ENCODE data around the gene SEMA4D. TPM values are rescaled to one million over a fixed set of nuclear protein-coding genes. Genes with fewer than 3 reads are reported as not detected.
A peak's percentile ranks its signal among the peaks of the same experiment; 100 is the strongest.
"Not testable (repeated sequence)": the region's sequence is repeated elsewhere in the genome, so short reads cannot be mapped to it uniquely, and the experiment has no call there.

Gene SEMA4D
- total RNA-seq, 2 experiments from 2014 or later = 334 to 336 TPM

DNA sequence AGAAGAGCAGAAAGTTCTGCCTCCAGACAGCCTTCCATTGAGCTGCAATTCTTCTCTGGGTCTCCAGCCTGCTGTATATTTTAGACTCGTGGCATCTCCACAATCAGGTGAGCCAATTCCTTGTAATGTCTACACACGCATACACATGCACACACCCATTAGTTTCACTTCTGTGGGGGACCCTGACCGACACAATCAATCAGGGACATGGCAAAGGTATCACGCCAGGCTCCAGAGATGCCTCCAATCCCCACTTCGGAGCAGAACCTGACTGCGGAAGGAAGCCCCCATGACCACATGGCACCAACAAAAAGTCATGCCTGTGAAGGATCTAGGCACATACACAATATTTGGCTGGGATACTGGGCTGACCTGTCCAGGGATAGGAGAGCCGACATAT, 21.4 kb downstream of the SEMA4D start:
- Mint-ChIP-seq H3K27ac (peak overlapping the region; percentile 92), H3K9me3 (peaks cover 6% of the 10 kb centered on the region), H3K4me3 (peak overlapping the region; percentile 75), H3K36me3 (ENCODE audit: low read depth) (peaks cover 88% of the 10 kb centered on the region), H3K4me1 (peaks cover 90% of the 10 kb centered on the region), H3K27me3 (no peaks in the 10 kb centered on the region)
- ChIA-PET POLR2A (no interaction called here), CTCF (no interaction called here)
- no peak for DNase-seq

DNA sequence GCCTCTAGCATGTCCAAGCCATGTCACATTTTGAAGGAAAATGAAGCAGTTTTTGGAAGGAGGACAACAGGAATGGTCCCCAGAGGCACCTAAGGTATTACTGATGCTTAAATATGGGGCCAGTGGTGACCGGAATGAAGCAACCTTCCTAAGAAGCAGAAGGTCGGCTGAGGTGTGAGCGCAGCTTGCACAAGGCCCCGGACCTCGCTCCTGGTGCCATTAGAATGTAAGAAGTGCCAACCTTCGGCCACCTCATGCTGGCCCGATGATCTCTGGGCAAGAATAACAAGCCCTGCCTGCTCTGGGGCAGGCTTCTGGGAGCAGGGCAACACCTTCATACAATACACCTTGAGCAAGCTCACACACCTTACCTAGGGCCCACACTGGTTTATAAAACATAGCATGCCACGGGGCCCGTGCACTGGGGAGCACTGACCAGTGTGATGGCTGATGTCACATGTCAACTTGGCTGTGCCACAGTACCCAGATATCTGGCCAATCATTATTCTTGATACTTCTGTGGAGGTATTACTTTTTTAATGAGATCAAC, 21.9 kb downstream of the SEMA4D start:
- Mint-ChIP-seq H3K27ac (peak overlapping the region; percentile 92), H3K27me3 (no peaks in the 10 kb centered on the region), H3K4me1 (peaks cover 88% of the 10 kb centered on the region), H3K4me3 (no peak overlapping the region), H3K9me3 (peaks cover 6% of the 10 kb centered on the region), H3K36me3 (ENCODE audit: low read depth) (peaks cover 87% of the 10 kb centered on the region)
- ChIA-PET CTCF (no interaction called here), POLR2A (no interaction called here)
- no peak for DNase-seq

DNA sequence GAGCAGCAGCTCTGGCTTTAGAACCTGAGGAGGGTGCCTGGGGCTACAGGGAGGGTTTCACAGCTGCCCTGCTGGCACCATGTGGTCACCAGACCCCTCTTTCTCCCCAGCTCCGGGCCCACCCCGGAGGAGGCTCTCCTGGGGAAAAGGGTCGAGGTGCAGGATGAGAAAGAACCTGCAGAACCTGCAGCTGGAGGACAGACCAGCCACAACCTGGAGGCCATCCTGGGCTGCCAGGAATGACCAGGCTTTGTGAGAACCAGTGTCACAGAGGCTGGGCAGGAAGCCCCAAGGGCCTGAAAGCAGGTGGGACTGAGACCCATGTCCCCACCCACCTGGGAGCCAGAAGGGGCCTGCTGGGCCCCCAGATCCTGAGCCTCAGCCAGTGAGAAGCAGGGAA, 23.0 kb downstream of the SEMA4D start:
- no peaks in the 10 kb centered on the region for H3K27me3 Mint-ChIP-seq
- ChIA-PET CTCF (interaction anchor here (1.1 kb wide), 2 partner anchors 18 to 74 kb away, joined by 4 to 6 read pairs; no protein-coding TSS in a partner anchor), POLR2A (no interaction called here)
- no peak for DNase-seq
- H3K36me3 Mint-ChIP-seq (ENCODE audit: low read depth) = peaks cover 92% of the 10 kb centered on the region
- H3K4me1 Mint-ChIP-seq = peaks cover 94% of the 10 kb centered on the region
- H3K27ac Mint-ChIP-seq = peak overlapping the region; percentile 75
- peaks cover 6% of the 10 kb centered on the region for H3K9me3 Mint-ChIP-seq
- H3K4me3 Mint-ChIP-seq = no peak overlapping the region

DNA sequence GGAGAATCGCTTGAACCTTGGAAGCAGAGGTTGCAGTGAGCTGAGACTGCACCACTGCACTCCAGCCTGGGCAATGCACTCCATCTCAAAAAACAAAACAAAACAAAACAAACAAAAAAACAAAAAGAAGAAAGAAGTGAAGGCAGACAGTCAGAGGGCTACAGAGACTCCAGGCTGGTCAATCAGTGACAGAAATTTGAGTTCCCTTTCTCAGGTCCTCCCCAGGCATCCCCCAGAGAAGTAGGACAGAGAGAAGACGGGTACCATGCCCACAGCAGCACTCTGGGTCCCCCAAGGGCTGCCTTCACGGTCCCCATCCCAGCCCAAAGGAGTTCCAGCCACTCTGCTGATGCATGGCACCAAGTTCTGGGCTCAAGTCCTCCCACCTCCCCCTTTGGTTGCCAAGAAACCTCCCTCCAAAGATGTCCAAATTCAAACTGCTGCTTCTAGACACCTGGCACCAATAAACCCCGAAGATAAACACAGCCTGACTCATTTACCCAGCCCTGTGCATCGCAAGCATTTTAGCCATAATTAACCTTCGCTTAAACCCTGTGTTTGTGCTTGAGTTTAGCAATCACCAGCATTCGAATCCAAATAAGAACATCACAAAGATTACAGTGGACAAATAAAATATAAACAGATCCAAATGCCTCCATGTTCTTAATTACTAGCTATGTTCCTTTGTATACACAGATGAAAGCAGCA, 24.0 kb downstream of the SEMA4D start:
- Mint-ChIP-seq H3K36me3 (ENCODE audit: low read depth) (peaks cover 92% of the 10 kb centered on the region), H3K9me3 (no peaks in the 10 kb centered on the region), H3K27ac (peak overlapping the region; percentile 75), H3K4me1 (peaks cover 94% of the 10 kb centered on the region), H3K27me3 (no peaks in the 10 kb centered on the region), H3K4me3 (no peak overlapping the region)
- POLR2A ChIA-PET = no interaction called here
- no peak for DNase-seq
- CTCF ChIA-PET = interaction anchor here (1.0 to 1.3 kb wide), 5 partner anchors 9 to 75 kb away, joined by 3 to 6 read pairs (median 4); no protein-coding TSS in a partner anchor

DNA sequence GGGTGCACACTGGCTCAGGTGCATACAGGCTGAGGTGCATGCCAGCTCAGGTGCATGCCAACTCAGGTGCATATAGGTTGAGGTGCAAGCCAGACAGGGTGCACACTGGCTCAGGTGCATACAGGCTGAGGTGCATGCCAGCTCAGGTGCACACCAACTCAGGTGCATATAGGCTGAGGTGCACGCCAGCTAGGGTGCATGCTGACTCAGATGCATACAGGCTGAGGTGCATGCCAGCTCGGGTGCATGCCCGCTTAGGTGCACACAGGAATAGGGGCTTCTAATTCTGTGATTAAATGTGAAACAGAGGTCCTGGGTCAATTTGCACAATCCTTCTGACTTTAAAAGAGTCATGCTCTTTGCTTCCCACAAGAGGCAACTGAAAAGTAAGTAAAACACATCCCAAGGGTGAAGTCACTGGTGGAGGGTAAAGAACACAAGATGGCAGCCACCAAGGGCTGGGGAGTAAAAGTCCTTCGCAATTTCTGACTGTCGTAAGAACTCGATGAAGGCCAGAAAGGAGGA, 26.1 kb downstream of the SEMA4D start:
- H3K4me3 Mint-ChIP-seq, POLR2A ChIA-PET, DNase-seq, H3K27me3 Mint-ChIP-seq, H3K9me3 Mint-ChIP-seq: not testable (repeated sequence)
- H3K27ac Mint-ChIP-seq = peak overlapping the region; percentile 81
- peaks cover 94% of the 10 kb centered on the region for H3K4me1 Mint-ChIP-seq
- H3K36me3 Mint-ChIP-seq (ENCODE audit: low read depth) = peaks cover 89% of the 10 kb centered on the region
- CTCF ChIA-PET = interaction anchor here (0.8 to 2.4 kb wide), 4 partner anchors 9 to 16 kb away, joined by 3 to 8 read pairs (median 4); no protein-coding TSS in a partner anchor

DNA sequence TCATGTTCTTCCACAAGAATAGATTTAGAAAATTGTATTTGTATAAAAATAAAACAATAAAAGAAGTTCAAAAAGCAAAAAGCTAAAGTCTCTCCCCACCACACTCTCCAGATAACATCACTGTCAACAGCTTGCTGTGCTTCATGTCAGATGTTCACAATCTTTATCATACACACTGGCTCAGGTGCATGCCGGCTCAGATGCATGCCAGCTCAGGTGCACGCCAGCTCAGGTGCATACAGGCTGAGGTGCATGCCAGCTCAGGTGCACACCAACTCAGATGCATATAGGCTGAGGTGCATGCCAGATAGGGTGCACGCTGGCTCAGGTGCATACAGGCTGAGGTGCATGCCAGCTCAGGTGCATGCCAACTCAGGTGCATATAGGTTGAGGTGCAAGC, 26.5 kb downstream of the SEMA4D start:
- ChIA-PET POLR2A (no interaction called here), CTCF (interaction anchor here (0.8 to 2.4 kb wide), 5 partner anchors 10 to 78 kb away, joined by 3 to 8 read pairs (median 4); no protein-coding TSS in a partner anchor)
- peaks cover 89% of the 10 kb centered on the region for H3K36me3 Mint-ChIP-seq (ENCODE audit: low read depth)

DNA sequence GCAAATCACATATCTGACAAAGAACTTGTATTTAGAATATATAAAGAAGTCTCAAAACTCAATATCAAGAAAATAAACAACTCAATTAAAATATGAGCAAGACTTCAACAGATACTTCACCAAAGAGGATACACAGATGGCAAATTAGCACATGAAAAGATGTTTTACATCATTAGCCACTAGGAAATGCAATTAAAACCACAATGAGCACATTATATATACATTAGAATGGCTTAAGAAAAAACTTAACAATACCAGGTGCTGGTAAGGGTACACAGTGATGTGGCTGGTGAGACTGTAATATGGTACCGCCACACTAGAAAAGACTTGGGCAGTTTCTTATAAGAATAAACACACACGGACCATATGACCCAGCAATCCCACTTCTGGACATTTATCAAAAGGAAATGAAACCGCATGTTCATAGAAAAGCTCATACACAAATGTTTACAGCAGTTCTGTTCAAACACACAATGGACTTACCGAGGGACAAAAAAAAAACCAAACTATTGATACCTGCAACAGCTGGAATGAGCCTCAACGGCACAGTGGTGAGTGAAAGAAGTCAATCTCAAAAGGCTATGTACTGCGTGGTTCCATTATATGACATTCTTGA, 27.6 kb downstream of the SEMA4D start:
- Mint-ChIP-seq H3K27me3 (no peaks in the 10 kb centered on the region), H3K27ac (peak overlapping the region; percentile 94), H3K9me3 (no peaks in the 10 kb centered on the region), H3K36me3 (ENCODE audit: low read depth) (peaks cover 89% of the 10 kb centered on the region), H3K4me1 (peaks cover 94% of the 10 kb centered on the region), H3K4me3 (peak overlapping the region; percentile 56)
- CTCF ChIA-PET = interaction anchor here (0.8 to 2.4 kb wide), 5 partner anchors 11 to 85 kb away, joined by 3 to 8 read pairs (median 4); no protein-coding TSS in a partner anchor
- POLR2A ChIA-PET = no interaction called here
- no peak for DNase-seq

More for the DNA sequence above, 26.5 kb downstream of the SEMA4D start:
- H3K9me3 Mint-ChIP-seq = no peaks in the 10 kb centered on the region
- no peaks in the 10 kb centered on the region for H3K27me3 Mint-ChIP-seq
- H3K27ac Mint-ChIP-seq = peak overlapping the region; percentile 94
- no peak for DNase-seq
- H3K4me1 Mint-ChIP-seq = peaks cover 94% of the 10 kb centered on the region
- H3K4me3 Mint-ChIP-seq = no peak overlapping the region

DNA sequence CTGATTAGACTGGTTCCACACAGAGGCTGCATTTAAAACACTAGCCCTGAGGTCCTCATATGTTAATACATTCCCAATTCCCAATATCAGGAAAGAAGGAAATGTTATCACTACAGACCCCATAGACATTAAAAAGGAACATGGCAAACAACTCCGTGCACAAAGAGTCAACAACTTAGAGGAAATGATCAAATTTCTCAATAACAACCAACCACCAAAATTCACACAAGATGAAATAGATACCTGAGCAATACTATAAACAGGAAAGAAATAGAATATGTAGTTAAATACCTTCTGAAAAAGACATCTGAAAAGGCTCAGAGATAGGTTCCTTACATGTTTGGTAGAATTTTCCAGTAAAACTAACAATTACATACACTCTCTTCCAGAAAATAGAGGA, 28.9 kb downstream of the SEMA4D start:
- H3K27ac Mint-ChIP-seq = peak overlapping the region; percentile 94
- H3K36me3 Mint-ChIP-seq (ENCODE audit: low read depth) = peaks cover 91% of the 10 kb centered on the region
- no peaks in the 10 kb centered on the region for H3K27me3 Mint-ChIP-seq
- H3K4me1 Mint-ChIP-seq = peaks cover 98% of the 10 kb centered on the region
- no peak for DNase-seq
- CTCF ChIA-PET = interaction anchor here (1.2 kb wide), 1 partner anchor 10 kb away, joined by 3 read pairs; no protein-coding TSS in a partner anchor
- POLR2A ChIA-PET = no interaction called here
- no peaks in the 10 kb centered on the region for H3K9me3 Mint-ChIP-seq
- H3K4me3 Mint-ChIP-seq = peak overlapping the region; percentile 56

DNA sequence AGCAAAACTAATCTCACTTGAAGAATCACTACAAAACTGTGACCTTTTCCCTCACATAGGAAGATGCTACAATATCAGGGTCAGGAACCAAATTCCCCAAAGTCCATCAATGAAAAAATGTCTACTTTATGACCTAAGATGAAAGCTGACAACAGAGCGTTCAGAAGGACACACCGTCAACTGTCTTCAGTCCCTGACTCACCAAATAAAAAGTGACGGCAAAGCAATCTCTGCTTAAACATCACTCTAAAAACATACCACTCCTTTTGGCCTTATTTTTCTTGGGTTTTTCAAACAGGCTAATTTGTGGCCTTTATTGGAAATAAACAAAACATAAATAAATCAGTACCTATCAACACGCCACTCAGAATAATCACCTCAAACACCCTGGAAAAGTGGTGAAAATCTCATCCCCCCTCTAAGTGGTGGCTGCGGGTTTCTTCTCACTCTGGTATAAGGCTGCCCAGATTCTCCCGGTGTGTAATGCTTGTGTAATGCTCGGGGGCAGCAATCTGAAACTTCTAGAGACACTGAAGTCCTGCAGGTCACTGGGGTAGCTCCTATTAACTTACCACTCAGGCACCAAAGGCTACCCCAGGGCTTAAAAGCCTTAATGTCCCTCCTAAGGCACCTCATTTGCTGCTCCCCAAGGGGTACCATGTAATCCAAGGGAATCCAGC, 29.5 kb downstream of the SEMA4D start:
- DNase-seq = no peak
- POLR2A ChIA-PET = no interaction called here
- peaks cover 89% of the 10 kb centered on the region for H3K36me3 Mint-ChIP-seq (ENCODE audit: low read depth)
- CTCF ChIA-PET = interaction anchor here (0.7 to 1.2 kb wide), 3 partner anchors 10 to 28 kb away, joined by 3 read pairs; no protein-coding TSS in a partner anchor
- no peaks in the 10 kb centered on the region for H3K27me3 Mint-ChIP-seq
- peak overlapping the region; percentile 94 for H3K27ac Mint-ChIP-seq
- H3K4me1 Mint-ChIP-seq = peaks cover 97% of the 10 kb centered on the region
- no peaks in the 10 kb centered on the region for H3K9me3 Mint-ChIP-seq
- peak overlapping the region; percentile 56 for H3K4me3 Mint-ChIP-seq

DNA sequence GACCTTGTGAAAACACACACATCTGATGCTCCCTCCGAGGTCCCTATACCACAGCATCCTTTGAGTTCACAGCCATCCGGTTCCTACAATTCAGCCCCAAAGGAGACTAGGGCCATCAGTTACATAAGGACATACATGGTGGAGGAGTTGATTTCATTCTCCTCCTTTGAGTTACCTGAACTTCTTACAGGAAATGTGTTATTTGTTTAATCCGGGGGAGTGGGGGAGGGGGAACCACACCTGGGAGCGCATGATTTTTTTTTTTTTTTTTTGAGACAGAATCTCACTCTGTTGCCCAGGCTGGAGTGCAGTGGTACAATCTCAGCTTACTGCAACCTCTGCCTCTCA, 30.7 kb downstream of the SEMA4D start:
- Mint-ChIP-seq H3K4me1 (peaks cover 97% of the 10 kb centered on the region), H3K36me3 (ENCODE audit: low read depth) (peaks cover 89% of the 10 kb centered on the region), H3K4me3 (peak overlapping the region; percentile 58), H3K27me3 (no peaks in the 10 kb centered on the region), H3K27ac (peak overlapping the region; percentile 94), H3K9me3 (no peaks in the 10 kb centered on the region)
- no peak for DNase-seq
- ChIA-PET CTCF (interaction anchor here (1.2 kb wide), 1 partner anchor 82 kb away, joined by 3 read pairs; no protein-coding TSS in a partner anchor), POLR2A (no interaction called here)

DNA sequence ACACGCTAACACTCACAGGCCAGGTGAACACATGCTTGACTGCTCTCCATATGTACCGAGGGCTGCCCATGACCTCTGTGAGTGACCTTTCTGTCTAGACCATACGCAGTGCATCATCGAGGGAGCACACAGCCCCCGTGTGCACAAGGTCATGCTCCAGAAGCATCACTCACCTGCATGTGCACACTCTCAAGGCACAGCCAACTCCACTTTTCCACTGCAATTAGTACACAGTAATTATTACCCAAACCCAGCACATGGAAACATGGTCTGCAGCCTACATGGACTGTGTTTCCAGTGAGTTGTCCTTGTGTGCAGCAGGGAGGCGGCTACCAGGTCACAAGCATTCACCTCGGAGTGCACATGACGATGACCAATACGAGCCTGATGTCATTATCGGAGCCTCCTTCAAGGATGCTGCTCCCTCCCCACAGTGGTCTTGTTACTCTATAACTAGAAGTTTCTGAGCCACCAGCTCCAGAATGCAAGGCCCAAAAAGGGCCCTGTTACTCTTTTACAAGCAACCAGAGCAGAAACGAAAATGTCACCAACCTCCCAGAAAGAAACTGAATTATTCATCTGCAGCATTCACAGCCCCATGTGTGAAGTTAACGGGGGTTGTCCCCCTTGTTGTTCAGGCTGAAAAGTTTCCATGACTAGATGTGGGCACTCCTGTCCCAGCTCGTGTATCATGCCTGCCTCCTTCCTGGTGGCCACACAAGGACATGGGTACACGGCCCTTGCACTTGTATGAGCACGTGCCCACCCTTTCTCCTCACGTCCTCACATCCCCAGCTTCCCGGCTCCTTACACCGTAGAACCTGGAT, 31.2 kb downstream of the SEMA4D start:
- H3K4me3 Mint-ChIP-seq = peak overlapping the region; percentile 58
- H3K27me3 Mint-ChIP-seq = no peaks in the 10 kb centered on the region
- CTCF ChIA-PET = interaction anchor here (1.2 kb wide), 1 partner anchor 82 kb away, joined by 3 read pairs; no protein-coding TSS in a partner anchor
- H3K27ac Mint-ChIP-seq = peak overlapping the region; percentile 94
- POLR2A ChIA-PET = no interaction called here
- DNase-seq = peak; percentile 41
- no peaks in the 10 kb centered on the region for H3K9me3 Mint-ChIP-seq
- peaks cover 89% of the 10 kb centered on the region for H3K36me3 Mint-ChIP-seq (ENCODE audit: low read depth)
- peaks cover 97% of the 10 kb centered on the region for H3K4me1 Mint-ChIP-seq

All from activated CD4-positive, alpha-beta T cell treated with anti-CD3 and anti-CD28 coated beads, Interleukin-2, amount 10 ng/mL, durations not matched to agents 7 days and 5 days (primary cell).